B cell (primary cell): ENCODE data around the gene SYNE1. TPM values are rescaled to one million over a fixed set of nuclear protein-coding genes. Genes with fewer than 3 reads are reported as not detected.

Experiments used
- ATAC-seq: fragments of 200-7000 bp; cut with Tn5 transposase; one replicate; pipeline ENCODE4 v1.10.0; 2021; ENCODE audit warnings: low read depth, mild to moderate bottlenecking, moderate number of reproducible peaks, moderate library complexity
- CTCF ChIA-PET: fragments of 350-600 bp; sonication (Branson Sonifier 250); formaldehyde crosslinking; loops from one replicate; lab custom pipeline; 2021; ENCODE audit warnings: antibody characterized with exemption, inconsistent platforms; lab: Charles Lee
- POLR2A ChIA-PET: fragments of 350-600 bp; sonication (Branson Sonifier 250); formaldehyde crosslinking; loops from one replicate; lab custom pipeline; 2021; ENCODE audit warnings: antibody characterized with exemption; lab: Charles Lee
- DNase-seq: peaks from one replicate; pipeline ENCODE4 v3.0.0; 2013
- H2AFZ ChIP-seq: 2 replicates; pipeline ENCODE4 v1.6.1; 2012; ENCODE audit warnings: mild to moderate bottlenecking, low read depth, low read length; ENCODE audit not compliant: insufficient read depth, poor library complexity, severe bottlenecking
- H3K27ac ChIP-seq, 2 donors: 1 replicate in 1 of 2; 2 replicates in 1 of 2; pipeline ENCODE4 v1.5.1; 2012 to 2013; ENCODE audit warnings: low read length in 2 of 2, mild to moderate bottlenecking in 2 of 2, moderate library complexity in 1 of 2
- H3K27me3 ChIP-seq, 4 experiments: fragments of 200-600 bp in 1 of 4; sonication (generic) in 1 of 4; replicated peaks in 1 of 4; 1 replicate in 2 of 4; 2 replicates in 2 of 4; pipeline versions ENCODE4 v1.6.1 to v1.7.0; 2013 to 2016; ENCODE audit warnings: low read length in 3 of 4, mild to moderate bottlenecking in 2 of 4, mixed read lengths in 1 of 4, moderate library complexity in 1 of 4; ENCODE audit not compliant: insufficient read depth in 4 of 4, control insufficient read depth in 3 of 4; ENCODE audit errors: control extremely low read depth in 1 of 4
- H3K36me3 ChIP-seq, 2 experiments: replicated peaks in 1 of 2; 1 replicate in 1 of 2; 2 replicates in 1 of 2; pipeline versions ENCODE4 v1.6.1 to v1.7.1; 2013; ENCODE audit warnings: low read length in 1 of 2; ENCODE audit not compliant: insufficient read depth in 2 of 2, control insufficient read depth in 1 of 2; ENCODE audit errors: control extremely low read depth in 1 of 2, extremely low read depth in 1 of 2
- H3K4me1 ChIP-seq, 2 donors: fragments of 200-600 bp in 1 of 2; sonication (generic) in 1 of 2; 1 replicate in 1 of 2; 2 replicates in 1 of 2; pipeline versions ENCODE4 v1.5.1 to v1.6.1; 2013 to 2017; ENCODE audit warnings: low read length in 2 of 2; ENCODE audit not compliant: control insufficient read depth in 2 of 2, insufficient read depth in 2 of 2
- H3K4me2 ChIP-seq: replicated peaks from 2 replicates; pipeline ENCODE3; 2012; ENCODE audit warnings: mild to moderate bottlenecking, low read depth, low read length; ENCODE audit not compliant: poor library complexity, severe bottlenecking
- H3K4me3 ChIP-seq, 5 experiments: fragments of 200-600 bp in 1 of 5; sonication (generic) in 1 of 5; 1 replicate in 3 of 5; 2 replicates in 2 of 5; pipeline versions ENCODE4 v1.5.1 to v1.7.0; 2011 to 2016; ENCODE audit warnings: low read length in 4 of 5, mild to moderate bottlenecking in 4 of 5, low read depth in 2 of 5, control low read depth in 1 of 5, moderate library complexity in 1 of 5; ENCODE audit not compliant: insufficient read depth in 1 of 5; ENCODE audit errors: control extremely low read depth in 1 of 5, extremely low read depth in 1 of 5
- H3K79me2 ChIP-seq: fragments of 200-600 bp; sonication (generic); one replicate; pipeline ENCODE4 v1.6.0; 2016; ENCODE audit warnings: low read length; ENCODE audit not compliant: control insufficient read depth, insufficient read depth
- H3K9ac ChIP-seq: fragments of 200-600 bp; sonication (generic); 2 replicates; pipeline ENCODE4 v1.6.1; 2017; ENCODE audit warnings: mild to moderate bottlenecking, low read length, moderate library complexity
- H3K9me3 ChIP-seq, 3 donors: one replicate each; pipeline versions ENCODE4 v1.6.1 to v1.7.1; 2013; ENCODE audit warnings: low read length in 2 of 3; ENCODE audit not compliant: control insufficient read depth in 2 of 3, insufficient read depth in 1 of 3; ENCODE audit errors: control extremely low read depth in 1 of 3
- H4K20me1 ChIP-seq: 2 replicates; pipeline ENCODE4 v1.6.0; 2012; ENCODE audit warnings: mild to moderate bottlenecking, low read length; ENCODE audit not compliant: insufficient read depth, control insufficient read depth, poor library complexity, severe bottlenecking
- H3K27ac Mint-ChIP-seq: one replicate; pipeline ENCODE4 v1.8.0; 2021; ENCODE audit warnings: mixed read lengths
- H3K27me3 Mint-ChIP-seq: one replicate; pipeline ENCODE4 v1.8.0; 2021; ENCODE audit warnings: mixed read lengths
- H3K4me1 Mint-ChIP-seq: one replicate; pipeline ENCODE4 v1.8.0; 2021; ENCODE audit warnings: mixed read lengths
- H3K4me3 Mint-ChIP-seq: one replicate; pipeline ENCODE4 v1.8.0; 2021; ENCODE audit warnings: mixed read lengths
- H3K9me3 Mint-ChIP-seq: one replicate; pipeline ENCODE4 v1.8.0; 2022; ENCODE audit warnings: mixed read lengths; ENCODE audit not compliant: insufficient read depth
- EZH2 ChIP-seq: IDR thresholded peaks from 2 replicates; pipeline ENCODE4 v1.6.1; 2012; ENCODE audit warnings: borderline replicate concordance, low read depth, mild to moderate bottlenecking, moderate library complexity, low read length; ENCODE audit not compliant: insufficient read depth, poor library complexity, severe bottlenecking
- WGBS: methylation state at CpG from one replicate; pipeline ENCODE4 v1.1.5; 2013; ENCODE audit warnings: missing lambda C conversion rate; ENCODE audit not compliant: insufficient coverage; 5-methylcytosine and 5-hydroxymethylcytosine counted together
- intact Hi-C: fragments of 100-400 bp; cut with micrococcal nuclease; formaldehyde crosslinking; loops from one replicate; pipeline ENCODE4 v1.10.0; 2022
- polyA plus RNA-seq: library from polyadenylated mRNA; depleted of rRNA; stranded (reverse); fragments of >200 nt; gene quantifications from 2 replicates; pipeline ENCODE4 v1.2.3, GENCODE V29; 2012
- total RNA-seq, 2 donors: library from RNA; stranded (reverse); fragments of 120-200 nt in 1 of 2; gene quantifications; 1 replicate in 1 of 2; 2 replicates in 1 of 2; pipeline versions ENCODE4 v1.2.3 to v1.2.4, GENCODE V29; 2013 to 2022
- TF ChIP-seq, protein P1 (sequence below): fragments of 200-600 bp; IDR thresholded peaks from one replicate; pipeline ENCODE4 v1.8.0; 2022; ENCODE audit warnings: antibody characterized with exemption, mild to moderate bottlenecking

SYNE1 gene
- total and polyA plus RNA-seq, 2 donors (not counting 1 experiment from before 2014, with no cell fraction given), result 49.2 to 108 TPM

DNA sequence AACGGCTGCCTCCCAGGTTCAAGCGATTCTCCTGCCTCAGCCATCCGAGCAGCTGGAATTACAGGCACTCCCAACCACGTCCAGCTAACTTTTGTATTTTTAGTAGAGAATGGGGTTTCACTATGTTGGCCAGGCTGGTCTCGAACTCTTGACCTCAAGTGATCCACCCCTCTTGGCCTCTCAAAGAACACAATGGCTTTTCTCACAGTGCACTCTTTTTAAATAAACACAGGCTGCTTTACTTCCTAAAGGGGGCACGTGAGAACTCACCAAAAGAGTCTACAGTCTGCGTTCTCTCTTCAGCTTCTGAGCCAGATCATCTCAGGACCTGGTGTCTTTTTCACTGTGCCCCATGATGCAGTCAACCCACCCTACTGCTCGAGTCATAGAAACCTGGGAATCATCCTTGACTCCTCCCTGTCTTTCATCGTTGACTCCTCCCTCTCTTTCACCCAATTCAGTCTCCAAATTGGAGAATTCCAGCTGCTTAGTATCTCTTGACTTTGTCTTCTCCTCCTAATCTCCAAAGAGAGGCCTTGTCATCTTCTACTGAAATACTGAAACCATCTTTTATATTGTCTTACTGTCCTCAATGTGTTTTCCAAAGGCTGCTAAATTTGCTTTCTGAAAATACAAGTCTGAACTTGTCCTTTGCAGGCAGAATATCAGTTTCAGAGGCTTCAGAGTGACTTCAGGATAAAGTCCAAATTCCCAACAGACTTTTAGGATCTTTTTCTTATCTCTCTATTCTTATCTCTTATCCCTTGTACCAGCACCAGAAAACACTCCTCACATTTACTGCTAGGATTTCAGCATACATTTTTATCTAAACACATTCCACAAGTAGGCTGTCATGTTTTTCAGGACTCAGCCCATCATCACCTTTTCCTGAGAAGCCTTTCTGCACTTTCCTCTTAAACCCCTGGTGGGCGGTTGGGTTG is 323.4 kb downstream of the SYNE1 start:
- Mint-ChIP-seq H3K4me1 (peaks cover 7% of the 10 kb centered on the region), H3K9me3 (no peaks in the 10 kb centered on the region), H3K27ac (no peak overlapping the region), H3K4me3 (no peak overlapping the region), H3K27me3 (no peaks in the 10 kb centered on the region)
- no peak for TF ChIP-seq EZH2
- TF ChIP-seq, protein P1, sequence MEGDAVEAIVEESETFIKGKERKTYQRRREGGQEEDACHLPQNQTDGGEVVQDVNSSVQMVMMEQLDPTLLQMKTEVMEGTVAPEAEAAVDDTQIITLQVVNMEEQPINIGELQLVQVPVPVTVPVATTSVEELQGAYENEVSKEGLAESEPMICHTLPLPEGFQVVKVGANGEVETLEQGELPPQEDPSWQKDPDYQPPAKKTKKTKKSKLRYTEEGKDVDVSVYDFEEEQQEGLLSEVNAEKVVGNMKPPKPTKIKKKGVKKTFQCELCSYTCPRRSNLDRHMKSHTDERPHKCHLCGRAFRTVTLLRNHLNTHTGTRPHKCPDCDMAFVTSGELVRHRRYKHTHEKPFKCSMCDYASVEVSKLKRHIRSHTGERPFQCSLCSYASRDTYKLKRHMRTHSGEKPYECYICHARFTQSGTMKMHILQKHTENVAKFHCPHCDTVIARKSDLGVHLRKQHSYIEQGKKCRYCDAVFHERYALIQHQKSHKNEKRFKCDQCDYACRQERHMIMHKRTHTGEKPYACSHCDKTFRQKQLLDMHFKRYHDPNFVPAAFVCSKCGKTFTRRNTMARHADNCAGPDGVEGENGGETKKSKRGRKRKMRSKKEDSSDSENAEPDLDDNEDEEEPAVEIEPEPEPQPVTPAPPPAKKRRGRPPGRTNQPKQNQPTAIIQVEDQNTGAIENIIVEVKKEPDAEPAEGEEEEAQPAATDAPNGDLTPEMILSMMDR, result no peak
- Histone ChIP-seq H3K27ac (no peak overlapping the region), H4K20me1 (no peaks in the 10 kb centered on the region), H3K9ac (no peak overlapping the region), H3K4me3 (no peak overlapping the region), H3K79me2 (no peaks in the 10 kb centered on the region), H3K36me3 (no peaks in the 10 kb centered on the region), H2AFZ (peak overlapping the region; percentile 46), H3K4me2 (no peak overlapping the region), H3K9me3 (no peaks in the 10 kb centered on the region), H3K27me3 (no peaks in the 10 kb centered on the region), H3K4me1 (peaks cover 0 to 5% of the 10 kb centered on the region in 2 donors)
- ChIA-PET CTCF (interaction anchor here (0.6 kb wide), 1 partner anchor 23 kb away, joined by 3 read pairs; no protein-coding TSS in a partner anchor), POLR2A (no interaction called here)
- intact Hi-C loops, result no loop called here
- no peak for DNase-seq
- no peak for ATAC-seq
- WGBS, result 93% methylated on average over 7 of the region's 10 CpGs

- H3K4me3 Mint-ChIP-seq, result no peak overlapping the region
- no peak overlapping the region for H3K4me3 ChIP-seq
- TF ChIP-seq, protein P1, result no peak
- TF ChIP-seq EZH2, result no peak
- H3K4me1 Mint-ChIP-seq, result peaks cover 7% of the 10 kb centered on the region
- H2AFZ ChIP-seq, result no peak overlapping the region
- ATAC-seq, result no peak
- H3K4me2 ChIP-seq, result no peak overlapping the region
- POLR2A ChIA-PET, result no interaction called here
- no peak overlapping the region for H3K27ac Mint-ChIP-seq
- H3K9ac ChIP-seq, result no peak overlapping the region
- H3K9me3 ChIP-seq, result no peaks in the 10 kb centered on the region
- H3K27me3 ChIP-seq, result no peaks in the 10 kb centered on the region
- CTCF ChIA-PET, result interaction anchor here (1.3 kb wide), 1 partner anchor 26 kb away, joined by 3 read pairs; no protein-coding TSS in a partner anchor
- no peaks in the 10 kb centered on the region for H3K79me2 ChIP-seq
- no peaks in the 10 kb centered on the region for H3K9me3 Mint-ChIP-seq
- WGBS, result no CpG with 5 or more reads among the region's 2 CpGs
- H3K4me1 ChIP-seq, result peaks cover 0 to 5% of the 10 kb centered on the region in 2 donors
- no peaks in the 10 kb centered on the region for H4K20me1 ChIP-seq
- no peak overlapping the region for H3K27ac ChIP-seq
- DNase-seq, result no peak
- H3K36me3 ChIP-seq, result no peaks in the 10 kb centered on the region
- intact Hi-C loops, result no loop called here
- H3K27me3 Mint-ChIP-seq, result no peaks in the 10 kb centered on the region
These were observed 324.7 kb downstream of the SYNE1 start for GRCh38 chr6:152312434-152312833.
